COLO829 (cell line): Measurements from ENCODE around the gene GTF2A1.
A peak's percentile ranks its signal among the peaks of the same experiment; 100 is the strongest.
"Not testable (repeated sequence)": the region's sequence is repeated elsewhere in the genome, so short reads cannot be mapped to it uniquely, and the experiment has no call there.

Experiments used
- DNase-seq: peaks from one replicate; pipeline ENCODE4 v3.0.0; 2012; ENCODE audit warnings: low spot score

Gene GTF2A1

DNA sequence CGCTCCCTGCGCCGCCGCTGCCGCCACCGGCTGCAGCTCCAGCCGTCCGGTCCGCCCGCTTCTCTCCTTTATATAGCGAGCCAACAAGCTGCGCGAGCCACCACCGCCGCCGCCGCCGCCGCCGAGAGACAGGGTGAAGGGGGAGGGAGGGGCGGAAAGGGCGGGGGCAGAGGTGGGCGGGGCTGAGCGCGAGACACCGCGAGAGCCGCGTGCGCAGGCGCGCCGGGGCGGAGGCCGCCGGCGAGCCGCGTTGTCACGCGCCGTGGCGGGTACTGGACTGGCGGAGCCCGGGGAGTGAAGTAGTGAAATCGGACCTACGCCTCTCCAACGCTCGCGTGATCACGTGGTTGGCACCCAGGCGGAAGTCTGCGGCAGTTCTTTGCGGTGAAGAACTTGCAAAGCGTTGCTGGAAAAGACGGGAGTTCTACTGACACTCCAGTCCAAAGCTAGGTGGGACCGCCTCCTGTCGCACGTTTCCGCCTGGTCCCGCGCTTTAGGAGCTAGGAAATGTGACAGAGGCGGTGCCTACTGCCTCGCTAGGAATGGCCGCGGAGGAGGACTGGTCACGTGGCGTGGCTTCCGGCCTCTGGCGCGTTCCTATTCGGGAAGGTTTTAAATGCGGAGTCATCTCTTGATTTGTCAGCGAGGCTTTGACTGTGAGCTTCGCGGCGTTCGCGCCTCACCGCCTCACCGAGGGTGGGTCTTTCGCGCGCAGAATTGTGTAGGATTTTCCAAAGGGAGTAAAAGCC is at the start of gene GTF2A1:
GTF2A1 (minus strand) TSS at position 130 of the 749 bp plus-strand sequence. CDS start 441 bp downstream, outside the sequence.
- peak; percentile 84 for DNase-seq

DNA sequence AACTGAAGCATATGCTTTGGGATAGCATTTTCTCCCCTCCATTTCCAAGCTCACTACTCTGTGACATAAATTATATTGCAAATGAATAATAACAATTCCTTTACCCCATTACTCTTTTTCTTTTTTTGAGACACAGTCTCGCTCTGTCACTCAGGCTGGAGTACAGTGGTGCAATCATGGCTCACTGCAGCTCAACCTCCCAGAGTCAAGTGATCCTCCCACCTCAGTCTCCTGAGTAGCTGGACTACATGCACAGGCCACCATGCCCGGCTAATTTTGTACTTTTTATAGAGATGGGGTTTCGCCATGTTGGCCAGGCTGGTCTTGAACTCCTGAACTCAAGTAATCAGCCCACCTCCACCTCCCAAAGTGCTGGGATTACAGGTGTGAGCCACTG is 49.2 kb upstream of the GTF2A1 start:
- no peak for DNase-seq

DNA sequence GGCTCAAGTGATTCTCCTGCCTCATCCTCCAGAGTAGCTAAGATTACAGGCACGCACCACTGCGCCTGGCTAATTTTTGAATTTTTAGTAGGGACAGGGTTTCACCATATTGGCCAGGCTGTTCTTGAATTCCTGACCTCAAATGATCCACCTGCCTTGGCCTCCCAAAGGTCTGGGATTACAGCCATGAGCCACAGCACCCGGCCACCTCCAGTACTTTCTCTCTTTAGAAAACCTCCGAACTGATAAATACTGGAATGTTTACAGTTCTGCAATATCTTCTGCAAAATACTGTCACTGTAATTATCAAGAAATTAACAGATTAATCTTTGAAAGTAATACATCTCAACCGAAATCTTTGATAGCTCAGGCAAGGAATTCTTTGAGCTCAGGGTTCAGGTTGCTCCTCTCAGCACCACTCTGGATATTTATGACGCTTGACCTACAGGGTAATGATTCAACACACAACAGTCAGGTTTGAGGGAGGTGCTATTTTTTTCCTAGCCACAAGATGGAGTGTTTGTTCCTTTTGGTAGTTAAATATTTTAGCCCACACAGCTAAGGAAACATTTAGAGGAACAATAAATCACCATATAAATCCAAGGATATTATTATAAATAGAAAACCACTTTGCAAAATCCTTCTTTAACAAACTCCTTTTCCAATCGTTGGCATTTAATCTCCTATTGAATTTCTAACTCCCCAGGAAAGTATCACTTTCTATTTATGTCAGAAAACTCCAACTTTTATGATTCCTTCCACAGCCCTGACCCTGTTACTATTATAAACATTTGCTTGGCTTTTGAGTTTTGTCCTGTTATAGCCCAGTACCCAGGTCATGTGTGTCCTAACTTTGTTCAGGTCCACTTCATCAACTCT is 48.6 kb upstream of the GTF2A1 start:
- peak; percentile 91 for DNase-seq

DNA sequence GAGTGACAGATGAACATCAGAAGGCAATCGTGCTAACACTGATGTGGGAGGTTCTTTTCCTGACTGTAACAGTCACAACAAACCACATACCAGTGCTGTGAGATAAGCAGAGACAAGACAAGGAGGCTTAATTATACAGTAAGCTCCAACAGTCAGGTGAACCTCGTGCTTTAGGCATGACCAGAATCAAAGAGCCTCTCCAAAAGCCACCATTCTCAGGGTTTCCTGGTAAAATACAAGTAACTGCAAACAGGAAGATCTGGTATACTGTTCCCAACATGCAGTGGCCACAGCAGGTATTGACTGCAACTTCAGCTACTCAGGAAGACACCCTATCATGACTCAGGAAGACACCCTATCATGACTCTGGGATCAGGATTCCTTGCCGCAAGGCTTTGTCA is 47.3 kb upstream of the GTF2A1 start:
- peak; percentile 40 for DNase-seq

GRCh38 chr14:81265636-81266169 is 44.9 kb upstream of the GTF2A1 start:
- DNase-seq: no peak

GRCh38 chr14:81264671-81265070 is 43.9 kb upstream of the GTF2A1 start:
- no peak for DNase-seq

DNA sequence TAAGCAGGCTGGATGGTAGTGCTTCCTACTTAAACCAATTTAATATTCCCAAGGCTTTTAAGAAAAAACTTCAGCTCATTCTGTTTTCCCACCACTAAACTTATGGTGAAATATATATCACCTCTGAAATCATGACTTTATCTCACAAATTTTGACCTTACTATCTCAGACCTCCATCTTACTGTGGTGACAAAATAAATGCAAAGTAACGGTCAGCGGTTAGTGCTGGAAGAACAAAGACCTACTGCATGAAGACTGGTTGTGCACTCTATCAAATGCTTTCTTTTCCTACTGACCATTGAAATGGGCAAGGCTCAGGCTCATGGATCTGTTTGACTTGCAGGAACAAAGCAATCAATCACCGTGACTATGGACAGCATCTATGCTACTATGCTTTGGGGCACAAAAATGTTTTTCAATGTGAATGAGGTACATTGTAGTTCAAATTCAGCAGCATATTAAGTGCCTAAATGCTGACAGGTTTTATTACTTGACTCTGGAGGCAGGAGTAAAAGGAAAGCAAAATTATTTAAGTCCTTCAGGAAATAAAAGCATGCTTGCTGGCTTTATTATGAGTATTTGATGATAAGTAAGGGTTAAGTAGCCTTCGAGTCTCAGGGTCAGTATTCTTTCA is 43.1 kb upstream of the GTF2A1 start:
- DNase-seq: no peak

DNA sequence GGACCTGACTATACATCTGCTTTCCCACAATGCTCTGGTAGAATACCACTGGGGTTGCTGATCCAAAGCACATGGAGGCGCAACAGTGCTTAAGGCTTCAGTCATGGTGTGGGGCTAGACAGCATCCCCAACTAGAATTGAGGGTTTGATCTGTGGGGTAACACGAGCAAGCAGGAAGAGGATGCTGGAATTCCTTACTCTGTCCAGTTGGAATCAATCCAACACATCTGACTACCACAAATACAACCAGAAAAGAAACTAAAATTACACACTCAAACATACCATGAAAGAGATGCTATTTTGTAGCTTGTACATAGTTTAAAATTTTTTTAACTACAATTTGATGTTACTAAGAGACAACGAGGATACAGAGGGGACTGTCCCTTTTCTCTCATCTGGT is 40.4 kb upstream of the GTF2A1 start:
- no peak for DNase-seq

DNA sequence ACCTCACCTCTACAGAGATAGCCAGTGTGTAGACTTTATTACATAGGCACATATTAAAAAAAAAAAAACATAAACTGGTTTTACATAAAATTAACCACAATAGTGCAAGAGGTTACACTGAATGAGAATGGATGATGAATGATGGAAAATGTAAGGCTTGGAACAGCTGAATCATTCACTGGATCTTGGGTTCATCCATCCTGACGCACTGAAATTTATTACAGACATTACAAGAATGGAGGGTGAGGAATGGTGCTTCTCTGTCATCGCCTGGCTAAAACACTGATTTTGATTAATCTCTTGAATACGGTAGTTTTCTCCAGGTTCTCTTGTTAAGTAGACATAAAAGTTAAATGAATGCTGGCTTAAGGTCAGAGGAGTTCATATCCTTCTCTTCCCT is 40.0 kb upstream of the GTF2A1 start:
- DNase-seq: no peak

DNA sequence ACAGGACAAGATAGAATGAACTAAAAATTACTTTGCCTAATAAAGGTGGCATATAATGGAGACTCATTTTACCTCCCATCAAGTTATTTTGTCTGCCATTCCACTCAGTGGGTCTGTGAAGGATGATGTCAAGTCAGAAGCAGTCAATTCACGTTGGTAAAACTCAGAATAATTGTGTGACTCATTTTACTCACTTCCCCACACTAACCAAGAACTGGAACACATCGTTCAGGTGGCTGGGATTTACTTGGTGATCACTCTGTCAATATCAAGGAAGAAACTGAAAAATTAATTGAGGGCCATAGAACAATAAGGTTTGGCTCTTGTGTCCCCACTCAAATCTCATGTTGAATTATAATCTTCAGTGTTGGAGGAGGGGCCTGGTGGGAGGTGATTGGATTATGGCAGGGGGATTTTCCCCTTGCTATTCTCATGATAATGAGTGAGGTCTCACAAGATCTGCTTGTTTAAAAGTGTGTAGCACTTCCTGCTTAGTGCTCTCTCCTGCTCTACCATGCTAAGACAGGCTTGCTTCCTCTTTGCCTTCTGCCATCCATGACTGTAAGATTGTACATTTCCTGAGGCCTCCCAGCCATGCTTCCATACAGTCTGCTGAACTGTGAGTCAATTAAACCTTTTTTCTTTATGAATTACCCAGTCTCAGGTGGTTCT is 35.7 kb upstream of the GTF2A1 start:
- DNase-seq: no peak

GRCh38 chr14:81252278-81252677 is 31.5 kb upstream of the GTF2A1 start:
- no peak for DNase-seq

- no peak for DNase-seq
Observed at GRCh38 chr14:81247271-81247766, 26.6 kb upstream of the GTF2A1 start.

DNA sequence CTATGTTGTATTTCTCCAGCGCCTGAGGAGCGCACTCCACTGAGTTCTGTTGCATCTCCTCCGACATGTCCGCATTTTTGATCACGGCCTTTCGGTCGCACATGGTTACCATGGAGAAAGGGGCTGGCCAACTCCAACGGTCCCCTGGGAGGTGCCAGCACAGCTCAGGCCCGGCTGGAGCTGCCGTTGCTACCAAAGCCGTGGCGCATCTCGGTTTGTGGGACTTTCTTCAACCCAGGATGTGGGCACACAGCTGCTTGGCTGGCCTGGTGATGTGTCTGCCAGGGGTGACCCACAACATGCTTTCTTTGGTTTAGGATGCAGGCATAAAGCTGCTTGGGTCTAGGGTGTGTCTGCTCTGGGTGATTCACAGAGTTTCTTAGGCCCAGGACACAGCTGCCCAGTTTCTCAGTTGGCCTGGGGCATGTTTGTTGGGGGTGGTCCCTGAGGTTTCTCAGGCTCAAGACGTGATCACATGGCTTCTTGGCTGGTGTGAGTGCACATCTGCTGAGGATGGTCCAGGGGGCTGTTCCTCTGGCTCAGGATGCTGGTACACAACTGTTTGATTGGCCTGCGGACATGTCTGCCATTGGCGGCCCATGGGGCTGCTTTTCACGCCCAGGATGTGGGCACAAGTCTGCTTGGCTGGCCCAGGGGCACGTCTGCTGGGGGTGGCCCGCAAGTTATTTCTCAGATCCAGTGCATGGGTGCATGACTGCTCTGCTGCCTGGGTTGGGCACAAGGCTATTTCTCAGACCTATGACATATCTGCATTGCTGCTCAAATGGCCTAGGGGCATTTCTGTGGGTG is 25.9 kb upstream of the GTF2A1 start:
- no peak for DNase-seq

- no peak for DNase-seq
Observed at GRCh38 chr14:81245771-81246170, 25.0 kb upstream of the GTF2A1 start.

- DNase-seq: not testable (repeated sequence)
Observed at GRCh38 chr14:81244431-81244830, 23.7 kb upstream of the GTF2A1 start.

DNA sequence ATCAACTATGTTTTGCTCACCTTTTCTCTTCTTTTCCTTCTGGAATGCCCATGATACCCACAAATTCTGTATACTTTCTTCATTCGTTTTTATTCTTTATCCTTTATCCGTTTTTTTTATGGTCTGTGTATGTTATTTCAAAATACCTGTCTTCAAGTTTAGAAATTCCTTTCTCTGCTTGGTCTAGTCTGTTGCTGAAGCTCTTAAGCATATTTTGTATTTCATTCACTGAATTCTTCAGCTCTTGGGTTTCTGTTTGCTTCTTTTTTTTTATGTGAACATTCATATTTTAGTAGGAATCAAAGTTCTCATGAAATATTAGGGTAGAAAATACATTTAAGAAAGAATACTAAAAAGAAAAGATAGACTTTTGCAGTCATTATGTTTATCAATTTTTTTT is 22.7 kb upstream of the GTF2A1 start:
- no peak for DNase-seq

GRCh38 chr14:81236849-81237248 is 16.1 kb upstream of the GTF2A1 start:
- DNase-seq: not testable (repeated sequence)

- no peak for DNase-seq
Observed at GRCh38 chr14:81236138-81236537, 15.4 kb upstream of the GTF2A1 start.

DNA sequence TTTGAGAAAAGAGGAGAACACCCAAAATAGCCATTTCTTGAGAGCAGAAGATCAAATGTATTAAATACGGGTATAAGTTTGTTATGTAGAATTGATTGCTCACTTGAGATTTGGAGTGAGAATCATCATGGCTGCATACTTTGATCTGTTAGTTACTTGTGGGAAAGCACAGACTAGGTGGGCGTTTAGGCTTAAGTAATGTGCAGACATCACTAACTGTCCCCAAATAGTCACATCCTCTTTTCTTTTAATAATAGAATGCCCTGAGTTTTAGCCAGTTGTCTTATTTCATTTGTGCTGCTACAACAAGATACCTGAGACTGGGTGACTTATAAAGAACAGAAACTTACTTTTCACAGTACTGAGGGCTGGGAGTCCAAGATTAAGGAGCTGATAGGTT is 14.3 kb upstream of the GTF2A1 start:
- DNase-seq: no peak

DNA sequence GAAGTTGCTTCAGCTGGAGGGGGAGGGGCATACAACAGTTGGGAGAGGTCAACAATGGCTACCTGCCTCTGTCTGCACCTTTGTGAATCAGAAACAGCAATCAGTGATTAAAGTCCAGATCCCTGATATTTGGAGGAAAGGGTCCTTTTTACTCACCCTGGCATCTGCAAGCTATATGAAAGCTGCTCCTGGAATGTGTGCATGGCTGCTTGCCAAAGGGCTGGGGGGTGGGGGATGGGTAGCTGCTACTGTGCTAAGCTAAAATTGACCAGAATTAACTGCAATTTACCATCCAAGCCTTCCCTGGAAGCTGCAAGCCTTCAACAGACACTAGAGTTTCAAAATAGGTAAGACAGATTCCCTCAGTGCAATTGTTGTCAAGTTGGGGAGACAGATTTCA is 13.5 kb upstream of the GTF2A1 start:
- no peak for DNase-seq

- no peak for DNase-seq
Observed at GRCh38 chr14:81233615-81234014, 12.9 kb upstream of the GTF2A1 start.
